H7 (cell line): Measurements from ENCODE around the gene TRAF6. TPM values are rescaled to one million over a fixed set of nuclear protein-coding genes. Genes with fewer than 3 reads are reported as not detected.
A peak's percentile ranks its signal among the peaks of the same experiment; 100 is the strongest.

Experiments used
- DNase-seq: peaks from one replicate; pipeline ENCODE4 v3.0.0; 2012
- H3K27me3 ChIP-seq: 2 replicates; pipeline ENCODE4 v1.6.0; 2011; ENCODE audit warnings: mild to moderate bottlenecking, low read length; ENCODE audit not compliant: control insufficient read depth, insufficient read depth
- H3K36me3 ChIP-seq: replicated peaks from 2 replicates; pipeline ENCODE4 v1.5.1; 2011; ENCODE audit warnings: low read length; ENCODE audit not compliant: control insufficient read depth, insufficient read depth
- H3K4me3 ChIP-seq: 2 replicates; pipeline ENCODE4 v1.5.1; 2011; ENCODE audit warnings: low read depth, mild to moderate bottlenecking, control low read depth, low read length, moderate library complexity; ENCODE audit not compliant: insufficient read depth
- total RNA-seq: library from RNA; depleted of rRNA; stranded (reverse); fragments of >200 nt; shearing (Covaris generic); gene quantifications from 2 replicates; pipeline ENCODE4 v1.2.3, GENCODE V29; 2014

Gene TRAF6
- total RNA-seq, 1 experiment from 2014 or later = 6.0 TPM

- no peak overlapping the region for H3K4me3 ChIP-seq
- no peaks in the 10 kb centered on the region for H3K36me3 ChIP-seq
- DNase-seq = peak; percentile 39
- no peaks in the 10 kb centered on the region for H3K27me3 ChIP-seq
Observed at GRCh38 chr11:36478700-36479329, 31.3 kb downstream of the TRAF6 start.

- Histone ChIP-seq H3K27me3 (no peaks in the 10 kb centered on the region), H3K36me3 (no peaks in the 10 kb centered on the region), H3K4me3 (no peak overlapping the region)
- no peak for DNase-seq
Observed at GRCh38 chr11:36475192-36475591, 34.9 kb downstream of the TRAF6 start.

- DNase-seq = no peak
- no peaks in the 10 kb centered on the region for H3K27me3 ChIP-seq
- H3K36me3 ChIP-seq = no peaks in the 10 kb centered on the region
- H3K4me3 ChIP-seq = no peak overlapping the region
Observed at GRCh38 chr11:36471577-36471976, 38.5 kb downstream of the TRAF6 start.

GRCh38 chr11:36469881-36470802 lies 39.9 kb downstream of the TRAF6 start:
- no peak for DNase-seq
- Histone ChIP-seq H3K4me3 (no peak overlapping the region), H3K27me3 (no peaks in the 10 kb centered on the region), H3K36me3 (no peaks in the 10 kb centered on the region)

- DNase-seq = peak; percentile 80
- H3K4me3 ChIP-seq = no peak overlapping the region
- no peaks in the 10 kb centered on the region for H3K27me3 ChIP-seq
- no peaks in the 10 kb centered on the region for H3K36me3 ChIP-seq
Observed at GRCh38 chr11:36469063-36469462, 41.0 kb downstream of the TRAF6 start.

GRCh38 chr11:36467916-36468315 lies 42.2 kb downstream of the TRAF6 start:
- no peaks in the 10 kb centered on the region for H3K36me3 ChIP-seq
- H3K4me3 ChIP-seq = no peak overlapping the region
- DNase-seq = no peak
- H3K27me3 ChIP-seq = no peaks in the 10 kb centered on the region

- no peak for DNase-seq
- Histone ChIP-seq H3K27me3 (no peaks in the 10 kb centered on the region), H3K36me3 (no peaks in the 10 kb centered on the region), H3K4me3 (no peak overlapping the region)
Observed at GRCh38 chr11:36467012-36467411, 43.1 kb downstream of the TRAF6 start.

- DNase-seq = no peak
- Histone ChIP-seq H3K4me3 (no peak overlapping the region), H3K27me3 (no peaks in the 10 kb centered on the region), H3K36me3 (no peaks in the 10 kb centered on the region)
Observed at GRCh38 chr11:36465449-36466163, 44.5 kb downstream of the TRAF6 start.

- Histone ChIP-seq H3K4me3 (no peak overlapping the region), H3K36me3 (no peaks in the 10 kb centered on the region), H3K27me3 (no peaks in the 10 kb centered on the region)
- DNase-seq = no peak
Observed at GRCh38 chr11:36464720-36465119, 45.4 kb downstream of the TRAF6 start.

GRCh38 chr11:36463781-36464180 lies 46.3 kb downstream of the TRAF6 start:
- no peaks in the 10 kb centered on the region for H3K27me3 ChIP-seq
- no peak for DNase-seq
- H3K36me3 ChIP-seq = no peaks in the 10 kb centered on the region
- H3K4me3 ChIP-seq = no peak overlapping the region

GRCh38 chr11:36462321-36462720 lies 47.8 kb downstream of the TRAF6 start:
- Histone ChIP-seq H3K27me3 (no peaks in the 10 kb centered on the region), H3K4me3 (no peak overlapping the region), H3K36me3 (no peaks in the 10 kb centered on the region)
- no peak for DNase-seq

- Histone ChIP-seq H3K27me3 (no peaks in the 10 kb centered on the region), H3K4me3 (no peak overlapping the region), H3K36me3 (no peaks in the 10 kb centered on the region)
- peak; percentile 74 for DNase-seq
Observed at GRCh38 chr11:36460220-36460619, 49.9 kb downstream of the TRAF6 start.

GRCh38 chr11:36459046-36459445 lies 51.0 kb downstream of the TRAF6 start:
- H3K4me3 ChIP-seq = no peak overlapping the region
- H3K36me3 ChIP-seq = no peaks in the 10 kb centered on the region
- H3K27me3 ChIP-seq = no peaks in the 10 kb centered on the region
- DNase-seq = no peak

GRCh38 chr11:36458129-36458915 lies 51.8 kb downstream of the TRAF6 start:
- no peak for DNase-seq

More at GRCh38 chr11:36458129-36458915, 51.8 kb downstream of the TRAF6 start:
- Histone ChIP-seq H3K36me3 (no peaks in the 10 kb centered on the region), H3K4me3 (no peak overlapping the region), H3K27me3 (no peaks in the 10 kb centered on the region)
